A549 treated with Mapracorat at 1 μM for 4 hours (cell line): ENCODE measurements around the gene EP400. TPM values are rescaled to one million over a fixed set of nuclear protein-coding genes. Genes with fewer than 3 reads are reported as not detected.

Experiments
- total RNA-seq: library from RNA; stranded (reverse); fragments of 200-300 nt; extraction: Qiagen RNA extraction; gene quantifications from 5 replicates; pipeline ENCODE4 v1.2.3, GENCODE V29; 2022

The EP400 gene, protein sequence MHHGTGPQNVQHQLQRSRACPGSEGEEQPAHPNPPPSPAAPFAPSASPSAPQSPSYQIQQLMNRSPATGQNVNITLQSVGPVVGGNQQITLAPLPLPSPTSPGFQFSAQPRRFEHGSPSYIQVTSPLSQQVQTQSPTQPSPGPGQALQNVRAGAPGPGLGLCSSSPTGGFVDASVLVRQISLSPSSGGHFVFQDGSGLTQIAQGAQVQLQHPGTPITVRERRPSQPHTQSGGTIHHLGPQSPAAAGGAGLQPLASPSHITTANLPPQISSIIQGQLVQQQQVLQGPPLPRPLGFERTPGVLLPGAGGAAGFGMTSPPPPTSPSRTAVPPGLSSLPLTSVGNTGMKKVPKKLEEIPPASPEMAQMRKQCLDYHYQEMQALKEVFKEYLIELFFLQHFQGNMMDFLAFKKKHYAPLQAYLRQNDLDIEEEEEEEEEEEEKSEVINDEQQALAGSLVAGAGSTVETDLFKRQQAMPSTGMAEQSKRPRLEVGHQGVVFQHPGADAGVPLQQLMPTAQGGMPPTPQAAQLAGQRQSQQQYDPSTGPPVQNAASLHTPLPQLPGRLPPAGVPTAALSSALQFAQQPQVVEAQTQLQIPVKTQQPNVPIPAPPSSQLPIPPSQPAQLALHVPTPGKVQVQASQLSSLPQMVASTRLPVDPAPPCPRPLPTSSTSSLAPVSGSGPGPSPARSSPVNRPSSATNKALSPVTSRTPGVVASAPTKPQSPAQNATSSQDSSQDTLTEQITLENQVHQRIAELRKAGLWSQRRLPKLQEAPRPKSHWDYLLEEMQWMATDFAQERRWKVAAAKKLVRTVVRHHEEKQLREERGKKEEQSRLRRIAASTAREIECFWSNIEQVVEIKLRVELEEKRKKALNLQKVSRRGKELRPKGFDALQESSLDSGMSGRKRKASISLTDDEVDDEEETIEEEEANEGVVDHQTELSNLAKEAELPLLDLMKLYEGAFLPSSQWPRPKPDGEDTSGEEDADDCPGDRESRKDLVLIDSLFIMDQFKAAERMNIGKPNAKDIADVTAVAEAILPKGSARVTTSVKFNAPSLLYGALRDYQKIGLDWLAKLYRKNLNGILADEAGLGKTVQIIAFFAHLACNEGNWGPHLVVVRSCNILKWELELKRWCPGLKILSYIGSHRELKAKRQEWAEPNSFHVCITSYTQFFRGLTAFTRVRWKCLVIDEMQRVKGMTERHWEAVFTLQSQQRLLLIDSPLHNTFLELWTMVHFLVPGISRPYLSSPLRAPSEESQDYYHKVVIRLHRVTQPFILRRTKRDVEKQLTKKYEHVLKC (N-terminal part only)
- total RNA-seq = 21.4 to 24.9 TPM (median 24.2 TPM) in 5 replicates

DNA sequence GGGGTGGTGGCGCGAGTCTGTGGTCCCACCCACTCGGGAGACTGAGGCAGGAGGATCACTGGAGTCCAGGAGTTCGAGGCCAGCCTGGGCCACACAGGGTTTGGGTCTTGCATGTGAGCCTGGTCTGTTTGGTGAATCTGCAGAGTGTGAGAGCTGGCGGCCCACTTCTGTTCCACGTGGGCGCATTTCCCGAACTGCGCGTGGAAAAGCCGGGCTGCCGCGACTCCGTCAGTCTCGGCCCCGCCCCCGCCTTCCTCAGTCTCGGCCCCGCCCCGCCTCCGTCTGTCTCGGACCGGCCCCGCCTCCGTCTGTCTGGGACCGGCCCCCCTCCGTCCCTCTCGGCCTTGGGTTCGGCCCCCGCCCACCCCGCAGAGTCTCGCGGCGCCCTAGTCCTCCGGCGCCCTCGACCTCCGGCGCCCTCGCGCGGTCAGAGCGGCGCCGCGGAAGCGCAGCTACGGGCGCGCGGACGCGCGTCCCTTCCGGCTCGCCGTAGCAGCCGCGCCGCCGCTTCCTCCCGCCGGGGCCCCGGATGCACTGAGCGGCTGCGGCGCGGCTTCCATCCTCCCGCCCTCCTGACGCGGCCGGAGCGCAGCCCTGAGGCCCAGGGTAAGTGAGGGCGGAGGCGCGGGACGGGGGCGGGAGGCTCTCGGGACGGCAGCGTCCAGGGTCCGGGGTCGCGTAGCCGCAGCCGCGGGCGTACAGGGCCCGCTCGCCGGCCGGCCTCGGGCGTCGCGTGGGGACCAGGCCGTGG, at the start of gene EP400:
Gene EP400, plus strand, starts transcription at position 512 of the 751 bp plus-strand sequence. CDS start 10,678 bp downstream, outside the sequence.

DNA sequence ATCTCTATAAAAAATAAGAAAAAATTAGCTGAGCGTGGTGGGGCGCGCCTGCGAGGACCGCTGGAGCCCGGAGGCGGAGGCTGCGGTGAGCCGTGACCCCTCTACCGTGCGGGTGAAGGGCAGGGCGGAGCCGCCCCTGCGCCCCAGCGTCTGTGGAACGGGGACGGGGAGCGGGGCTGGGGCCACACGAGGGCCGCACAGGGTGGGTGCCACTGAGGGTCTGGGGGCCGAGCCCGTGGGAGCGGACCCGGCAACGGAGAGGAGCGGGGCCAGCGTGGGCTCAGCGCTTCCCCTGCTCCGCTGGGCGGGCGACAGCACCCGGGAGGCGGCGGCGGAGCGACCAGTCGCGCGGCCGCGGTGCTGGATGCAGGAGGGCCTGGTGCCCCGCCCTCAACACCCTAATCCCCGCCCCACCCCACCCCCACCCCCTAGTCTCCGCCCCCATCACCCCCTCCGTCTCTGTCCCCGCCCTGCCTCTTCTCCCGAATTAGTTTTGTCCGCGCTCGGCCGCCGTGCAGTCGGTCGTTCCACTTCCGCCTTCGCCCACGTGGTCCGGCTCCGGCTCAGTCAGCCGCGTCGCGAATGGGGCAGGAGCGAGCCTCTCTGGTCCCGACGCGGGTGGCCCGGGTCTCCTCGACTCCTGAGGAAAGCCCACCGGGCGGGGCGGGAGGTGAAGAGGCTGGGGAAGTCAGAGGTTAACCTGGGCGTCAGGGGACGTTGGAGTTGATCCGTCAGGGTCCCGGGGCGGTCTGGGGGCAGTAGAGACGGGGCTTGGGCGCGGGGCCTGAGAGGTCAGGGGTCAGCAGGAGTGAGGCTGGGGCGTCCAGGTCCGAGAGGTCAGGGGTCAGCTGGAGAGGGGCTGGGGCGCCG, 20.8 kb upstream of the EP400 start, which contains the start of gene PUS1:
Gene PUS1, plus strand, starts transcription at position 566 of the 870 bp plus-strand sequence. CDS start 447 bp downstream, outside the sequence.

Other genes with a start within 250 kb of the EP400 start
- 25.6 to 32.0 TPM (median 29.2 TPM) in 5 replicates for gene SFSWAP, start 238.9 kb upstream of the EP400 start, total RNA-seq
- gene MMP17, start 121.5 kb upstream of the EP400 start, total RNA-seq = 6.6 to 12.6 TPM (median 10.1 TPM) in 5 replicates
- 18.3 to 31.1 TPM (median 29.3 TPM) in 5 replicates for gene ULK1, start 55.3 kb upstream of the EP400 start, total RNA-seq
- gene PUS1, start 20.7 kb upstream of the EP400 start, total RNA-seq = 49.9 to 80.1 TPM (median 71.3 TPM) in 5 replicates
- 19.4 to 29.4 TPM (median 26.5 TPM) in 5 replicates for gene DDX51, start 194.4 kb downstream of the EP400 start, total RNA-seq
- 37.9 to 60.3 TPM (median 57.7 TPM) in 5 replicates for gene NOC4L, start 194.5 kb downstream of the EP400 start, total RNA-seq